ENCODE measurements around the gene RASGRF2. TPM values are rescaled to one million over a fixed set of nuclear protein-coding genes. Genes with fewer than 3 reads are reported as not detected.

RASGRF2 gene
- polyA plus RNA-seq, 2 of the 4 experiments (the other 2 are of a cell fraction) = 1.4 to 2.1 TPM

- POLR2A ChIA-PET = no interaction called here
- FAIRE-seq (no peak), ATAC-seq (no peak), DNase-seq (ENCODE audit: low read depth in 1 of 2, low spot score in 1 of 2) (no peak)
- Histone ChIP-seq H3K4me3 (no peak overlapping the region), H3K9me3 (no peaks in the 10 kb centered on the region), H3K27ac (no peak overlapping the region), H3K4me1 (no peaks in the 10 kb centered on the region), H3K4me2 (no peak overlapping the region)
- 32% methylated on average over 2 of the region's 2 CpGs for WGBS (ENCODE audit: missing lambda C conversion rate)
- no peak for TF ChIP-seq FOXS1 (CRISPR knock-in tag; IDR thresholded peaks at IDR 0.05)
- no peak for TF ChIP-seq JUNB (IDR thresholded peaks at IDR 0.05)
- TF ChIP-seq, protein P1, sequence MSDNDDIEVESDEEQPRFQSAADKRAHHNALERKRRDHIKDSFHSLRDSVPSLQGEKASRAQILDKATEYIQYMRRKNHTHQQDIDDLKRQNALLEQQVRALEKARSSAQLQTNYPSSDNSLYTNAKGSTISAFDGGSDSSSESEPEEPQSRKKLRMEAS (IDR thresholded peaks at IDR 0.05) = no peak
- no peak for TF ChIP-seq ZFP36 (IDR thresholded peaks at IDR 0.05; ENCODE audit: borderline replicate concordance, partially characterized antibody)
- TF ChIP-seq, protein P2, sequence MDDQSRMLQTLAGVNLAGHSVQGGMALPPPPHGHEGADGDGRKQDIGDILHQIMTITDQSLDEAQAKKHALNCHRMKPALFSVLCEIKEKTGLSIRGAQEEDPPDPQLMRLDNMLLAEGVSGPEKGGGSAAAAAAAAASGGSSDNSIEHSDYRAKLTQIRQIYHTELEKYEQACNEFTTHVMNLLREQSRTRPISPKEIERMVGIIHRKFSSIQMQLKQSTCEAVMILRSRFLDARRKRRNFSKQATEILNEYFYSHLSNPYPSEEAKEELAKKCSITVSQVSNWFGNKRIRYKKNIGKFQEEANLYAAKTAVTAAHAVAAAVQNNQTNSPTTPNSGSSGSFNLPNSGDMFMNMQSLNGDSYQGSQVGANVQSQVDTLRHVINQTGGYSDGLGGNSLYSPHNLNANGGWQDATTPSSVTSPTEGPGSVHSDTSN (IDR thresholded peaks at IDR 0.05) = no peak
- TF ChIP-seq HDAC2 (IDR thresholded peaks at IDR 0.05) = no peak
- no peak for TF ChIP-seq RARB (CRISPR knock-in tag; IDR thresholded peaks at IDR 0.05)
- TF ChIP-seq, protein P3, sequence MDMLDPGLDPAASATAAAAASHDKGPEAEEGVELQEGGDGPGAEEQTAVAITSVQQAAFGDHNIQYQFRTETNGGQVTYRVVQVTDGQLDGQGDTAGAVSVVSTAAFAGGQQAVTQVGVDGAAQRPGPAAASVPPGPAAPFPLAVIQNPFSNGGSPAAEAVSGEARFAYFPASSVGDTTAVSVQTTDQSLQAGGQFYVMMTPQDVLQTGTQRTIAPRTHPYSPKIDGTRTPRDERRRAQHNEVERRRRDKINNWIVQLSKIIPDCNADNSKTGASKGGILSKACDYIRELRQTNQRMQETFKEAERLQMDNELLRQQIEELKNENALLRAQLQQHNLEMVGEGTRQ (IDR thresholded peaks at IDR 0.05) = no peak
- TF ChIP-seq HOXB13 (CRISPR knock-in tag; IDR thresholded peaks at IDR 0.05; ENCODE audit: low read depth) = no peak
- no peak for TF ChIP-seq KDM1A (IDR thresholded peaks at IDR 0.05; ENCODE audit: low read depth)
- no peak for TF ChIP-seq EHMT2 (IDR thresholded peaks at IDR 0.05; ENCODE audit: low read depth)
- CTCF ChIA-PET = interaction anchor here (1.0 to 3.2 kb wide), 2 partner anchors 8 to 516 kb away, joined by 8 to 9 read pairs; no protein-coding TSS in a partner anchor
These were observed 242.5 kb downstream of the RASGRF2 start for GRCh38 chr5:81202655-81203054.

- ChIA-PET POLR2A (no interaction called here), CTCF (interaction anchor here (1.0 to 7.4 kb wide), 4 partner anchors 8 to 517 kb away, joined by 3 to 39 read pairs (median 8); no protein-coding TSS in a partner anchor)
- FAIRE-seq (peak; percentile 49), ATAC-seq (no peak), DNase-seq (ENCODE audit: low read depth in 1 of 2, low spot score in 1 of 2) (no peak)
- no peaks in the 10 kb centered on the region for H3K9me3 ChIP-seq
- no peak for TF ChIP-seq FOSB (CRISPR knock-in tag; IDR thresholded peaks at IDR 0.05)
- no peak for TF ChIP-seq BHLHE40 (IDR thresholded peaks at IDR 0.05; ENCODE audit: low read depth, low read length)
- TF ChIP-seq NFE2L2 (conservative IDR thresholded peaks at IDR 0.05; ENCODE audit: low read length) = no peak
- no peak for TF ChIP-seq FOXS1 (CRISPR knock-in tag; IDR thresholded peaks at IDR 0.05)
- TF ChIP-seq ZC3H11A (IDR thresholded peaks at IDR 0.05) = no peak
- no peak for TF ChIP-seq TP53 (CRISPR knock-in tag; IDR thresholded peaks at IDR 0.05)
- no peak for TF ChIP-seq CHD4 (IDR thresholded peaks at IDR 0.05; ENCODE audit: borderline replicate concordance)
- TF ChIP-seq RNF2 (IDR thresholded peaks at IDR 0.05; ENCODE audit: borderline replicate concordance, low read depth) = no peak
- no peak for TF ChIP-seq HEYL (CRISPR knock-in tag; IDR thresholded peaks at IDR 0.05)
- no peak for TF ChIP-seq RARB (CRISPR knock-in tag; IDR thresholded peaks at IDR 0.05)
- TF ChIP-seq NPAS2 (CRISPR knock-in tag; IDR thresholded peaks at IDR 0.05; ENCODE audit: borderline replicate concordance) = no peak
- no peak for TF ChIP-seq MAFK (IDR thresholded peaks at IDR 0.05; ENCODE audit: partially characterized antibody)
- TF ChIP-seq KDM1A (IDR thresholded peaks at IDR 0.05; ENCODE audit: low read depth) = no peak
- TF ChIP-seq HOXB13 (CRISPR knock-in tag; IDR thresholded peaks at IDR 0.05; ENCODE audit: low read depth) = no peak
- TF ChIP-seq MAZ (IDR thresholded peaks at IDR 0.05; ENCODE audit: borderline replicate concordance, low read depth, low read length) = no peak
- no peak for TF ChIP-seq MYC (IDR thresholded peaks at IDR 0.05; ENCODE audit: borderline replicate concordance, low read length)
- no peak for TF ChIP-seq GATA3 (IDR thresholded peaks at IDR 0.05; ENCODE audit: borderline replicate concordance)
- TF ChIP-seq TFCP2L1 (CRISPR knock-in tag; IDR thresholded peaks at IDR 0.05) = no peak
- TF ChIP-seq NR3C1 (IDR thresholded peaks at IDR 0.05) = no peak
- TF ChIP-seq KDM5A (IDR thresholded peaks at IDR 0.05) = no peak
- no peak overlapping the region for H3K27ac ChIP-seq
- no peaks in the 10 kb centered on the region for H3K4me1 ChIP-seq
- no peak overlapping the region for H3K4me3 ChIP-seq
- H3K4me2 ChIP-seq = no peak overlapping the region
- WGBS (ENCODE audit: missing lambda C conversion rate) = 80% methylated on average over 3 of the region's 3 CpGs
These were observed 243.6 kb downstream of the RASGRF2 start for GRCh38 chr5:81203729-81204128.

All from A549 (cell line).